ENCODE results near the gene KIAA1217.

Gene KIAA1217

DNA sequence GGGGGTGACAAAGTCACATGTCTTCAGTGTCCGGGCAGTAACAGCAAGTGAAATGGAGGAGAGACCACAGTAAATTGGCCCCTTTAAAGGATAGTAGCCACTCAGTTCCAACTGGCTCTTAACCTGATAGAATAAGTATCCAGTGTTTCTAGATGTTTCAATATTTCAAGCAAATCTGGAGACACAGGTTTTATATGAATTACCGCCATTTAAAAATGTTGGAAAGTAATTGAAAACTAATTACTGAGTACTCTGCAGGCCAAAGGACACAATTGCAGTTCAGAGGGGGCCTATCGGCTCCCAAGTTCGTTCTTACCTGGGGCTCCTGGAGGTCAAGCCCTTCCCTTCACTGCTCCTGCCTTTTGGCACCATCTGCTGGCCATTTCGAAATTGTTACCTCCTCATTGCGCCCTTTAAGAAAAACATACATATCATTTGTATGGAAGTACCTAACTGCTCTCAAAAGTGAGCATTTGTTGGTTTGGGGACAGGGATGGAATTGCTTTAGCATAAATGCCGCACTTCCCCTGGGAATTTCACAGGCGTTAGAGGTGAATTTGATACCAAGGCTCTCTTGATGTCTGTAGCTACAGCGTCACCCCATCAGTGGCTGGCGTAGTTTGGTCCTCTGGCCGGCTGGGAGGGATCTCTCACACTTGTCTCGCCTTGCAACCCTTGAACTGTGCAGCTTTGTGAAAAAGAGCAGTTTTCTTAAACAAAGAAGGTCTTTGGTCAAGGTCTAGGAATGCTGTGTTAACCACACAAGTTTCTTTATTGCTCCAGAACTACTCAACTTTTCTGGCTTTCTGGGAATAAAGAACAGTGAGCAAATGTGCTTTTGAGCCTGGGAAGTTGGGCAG, 294.8 kb downstream of the KIAA1217 start:
- H3K27ac ChIP-seq (ENCODE audit: low read depth, low read length), result no peak overlapping the region
- WGBS, result 69% methylated on average over 12 of the region's 12 CpGs

GRCh38 chr10:24505759-24506158, 296.8 kb downstream of the KIAA1217 start:
- WGBS, result 95% methylated on average over 7 of the region's 7 CpGs
- Histone ChIP-seq H3K9me3 (ENCODE audit: insufficient read depth, low read depth, low read length) (no peaks in the 10 kb centered on the region; the same call in 1 of the 2 replicates), H3K27ac (ENCODE audit: low read depth, low read length) (no peak overlapping the region), H3K4me1 (ENCODE audit: insufficient read depth, low read length) (no peaks in the 10 kb centered on the region), H3K36me3 (ENCODE audit: insufficient read depth, low read length) (peaks cover 9% of the 10 kb centered on the region; the same call in 1 of the 2 replicates), H3K4me3 (ENCODE audit: low read length) (no peak overlapping the region), H3K9ac (ENCODE audit: low read depth, low read length) (no peak overlapping the region), H3K27me3 (ENCODE audit: insufficient read depth, low read length) (no peaks in the 10 kb centered on the region)

More for the DNA sequence above, 294.8 kb downstream of the KIAA1217 start:
- Histone ChIP-seq H3K36me3 (ENCODE audit: insufficient read depth, low read length) (peaks cover 9% of the 10 kb centered on the region; the same call in 1 of the 2 replicates), H3K4me1 (ENCODE audit: insufficient read depth, low read length) (no peaks in the 10 kb centered on the region), H3K9me3 (ENCODE audit: insufficient read depth, low read depth, low read length) (no peaks in the 10 kb centered on the region; the same call in 1 of the 2 replicates), H3K9ac (ENCODE audit: low read depth, low read length) (no peak overlapping the region), H3K4me3 (ENCODE audit: low read length) (no peak overlapping the region), H3K27me3 (ENCODE audit: insufficient read depth, low read length) (no peaks in the 10 kb centered on the region)

GRCh38 chr10:24513155-24513554, 304.2 kb downstream of the KIAA1217 start:
- H3K27ac ChIP-seq (ENCODE audit: low read depth, low read length), result no peak overlapping the region
- H3K4me3 ChIP-seq (ENCODE audit: low read length), result no peak overlapping the region
- H3K36me3 ChIP-seq (ENCODE audit: insufficient read depth, low read length), result peaks cover 8% of the 10 kb centered on the region; the same call in 1 of the 2 replicates
- H3K9me3 ChIP-seq (ENCODE audit: insufficient read depth, low read depth, low read length), result no peaks in the 10 kb centered on the region
- 85% methylated on average over 9 of the region's 9 CpGs for WGBS
- no peaks in the 10 kb centered on the region for H3K27me3 ChIP-seq (ENCODE audit: insufficient read depth, low read length)
- no peak overlapping the region for H3K9ac ChIP-seq (ENCODE audit: low read depth, low read length)
- no peaks in the 10 kb centered on the region for H3K4me1 ChIP-seq (ENCODE audit: insufficient read depth, low read length)

DNA sequence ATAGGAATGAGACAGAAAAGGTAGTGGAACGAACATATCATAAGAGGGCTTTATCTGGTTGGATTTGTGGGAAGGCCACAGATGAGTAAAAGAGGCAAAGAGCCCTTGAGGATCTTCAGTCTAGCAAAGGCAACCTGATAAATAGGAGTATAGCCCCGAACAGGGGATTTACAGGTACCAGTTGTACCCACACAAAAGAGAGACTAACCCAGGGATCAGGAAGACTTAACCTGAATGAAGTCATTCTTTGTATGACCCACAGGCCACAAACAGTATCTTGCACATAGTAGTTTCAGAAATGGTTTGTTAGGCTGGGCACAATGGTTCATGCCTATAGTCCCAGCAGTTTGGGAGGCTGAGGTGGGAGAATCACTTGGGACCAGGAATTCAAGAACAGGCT, 306.5 kb downstream of the KIAA1217 start:
- Histone ChIP-seq H3K36me3 (ENCODE audit: insufficient read depth, low read length) (peaks cover 11% of the 10 kb centered on the region; the same call in 1 of the 2 replicates), H3K9me3 (ENCODE audit: insufficient read depth, low read depth, low read length) (no peaks in the 10 kb centered on the region), H3K9ac (ENCODE audit: low read depth, low read length) (no peak overlapping the region), H3K27me3 (ENCODE audit: insufficient read depth, low read length) (no peaks in the 10 kb centered on the region), H3K4me1 (ENCODE audit: insufficient read depth, low read length) (peaks cover 9% of the 10 kb centered on the region; the same call in 1 of the 2 replicates), H3K27ac (ENCODE audit: low read depth, low read length) (no peak overlapping the region), H3K4me3 (ENCODE audit: low read length) (no peak overlapping the region)
- 91% methylated on average over 2 of the region's 2 CpGs for WGBS

- no peak overlapping the region for H3K27ac ChIP-seq (ENCODE audit: low read depth, low read length)
- no peak overlapping the region for H3K9ac ChIP-seq (ENCODE audit: low read depth, low read length)
- H3K36me3 ChIP-seq (ENCODE audit: insufficient read depth, low read length), result peaks cover 22% of the 10 kb centered on the region
- H3K27me3 ChIP-seq (ENCODE audit: insufficient read depth, low read length), result no peaks in the 10 kb centered on the region
- 91% methylated on average over 7 of the region's 7 CpGs for WGBS
- peaks cover 9% of the 10 kb centered on the region; the same call in 1 of the 2 replicates for H3K4me1 ChIP-seq (ENCODE audit: insufficient read depth, low read length)
- no peak overlapping the region for H3K4me3 ChIP-seq (ENCODE audit: low read length)
- no peaks in the 10 kb centered on the region for H3K9me3 ChIP-seq (ENCODE audit: insufficient read depth, low read depth, low read length)
Measured at GRCh38 chr10:24518411-24518810, 309.5 kb downstream of the KIAA1217 start.

- WGBS, result 24% methylated on average over 9 of the region's 15 CpGs
Measured at GRCh38 chr10:24518981-24519597, 310.2 kb downstream of the KIAA1217 start.

GRCh38 chr10:24519950-24520349, 311.0 kb downstream of the KIAA1217 start:
- H3K9me3 ChIP-seq (ENCODE audit: insufficient read depth, low read depth, low read length), result no peaks in the 10 kb centered on the region
- H3K4me1 ChIP-seq (ENCODE audit: insufficient read depth, low read length), result peaks cover 9% of the 10 kb centered on the region; the same call in 1 of the 2 replicates
- peaks cover 28% of the 10 kb centered on the region for H3K36me3 ChIP-seq (ENCODE audit: insufficient read depth, low read length)
- H3K27me3 ChIP-seq (ENCODE audit: insufficient read depth, low read length), result no peaks in the 10 kb centered on the region
- no peak overlapping the region for H3K27ac ChIP-seq (ENCODE audit: low read depth, low read length)
- no peak overlapping the region for H3K9ac ChIP-seq (ENCODE audit: low read depth, low read length)
- WGBS, result 74% methylated on average over 14 of the region's 14 CpGs
- no peak overlapping the region for H3K4me3 ChIP-seq (ENCODE audit: low read length)

More at GRCh38 chr10:24518981-24519597, 310.2 kb downstream of the KIAA1217 start:
- Histone ChIP-seq H3K27ac (ENCODE audit: low read depth, low read length) (no peak overlapping the region), H3K27me3 (ENCODE audit: insufficient read depth, low read length) (no peaks in the 10 kb centered on the region), H3K9me3 (ENCODE audit: insufficient read depth, low read depth, low read length) (no peaks in the 10 kb centered on the region), H3K4me3 (ENCODE audit: low read length) (no peak overlapping the region), H3K4me1 (ENCODE audit: insufficient read depth, low read length) (peaks cover 9% of the 10 kb centered on the region; the same call in 1 of the 2 replicates), H3K36me3 (ENCODE audit: insufficient read depth, low read length) (peaks cover 24% of the 10 kb centered on the region), H3K9ac (ENCODE audit: low read depth, low read length) (no peak overlapping the region)

- WGBS, result 94% methylated on average over 17 of the region's 17 CpGs
- peaks cover 7% of the 10 kb centered on the region; the same call in 1 of the 2 replicates for H3K4me1 ChIP-seq (ENCODE audit: insufficient read depth, low read length)
- no peak overlapping the region for H3K4me3 ChIP-seq (ENCODE audit: low read length)
- no peaks in the 10 kb centered on the region for H3K27me3 ChIP-seq (ENCODE audit: insufficient read depth, low read length)
- no peak overlapping the region for H3K9ac ChIP-seq (ENCODE audit: low read depth, low read length)
- no peaks in the 10 kb centered on the region for H3K9me3 ChIP-seq (ENCODE audit: insufficient read depth, low read depth, low read length)
- no peak overlapping the region for H3K27ac ChIP-seq (ENCODE audit: low read depth, low read length)
- peaks cover 52% of the 10 kb centered on the region for H3K36me3 ChIP-seq (ENCODE audit: insufficient read depth, low read length)
Measured at GRCh38 chr10:24524314-24524713, 315.4 kb downstream of the KIAA1217 start.

DNA sequence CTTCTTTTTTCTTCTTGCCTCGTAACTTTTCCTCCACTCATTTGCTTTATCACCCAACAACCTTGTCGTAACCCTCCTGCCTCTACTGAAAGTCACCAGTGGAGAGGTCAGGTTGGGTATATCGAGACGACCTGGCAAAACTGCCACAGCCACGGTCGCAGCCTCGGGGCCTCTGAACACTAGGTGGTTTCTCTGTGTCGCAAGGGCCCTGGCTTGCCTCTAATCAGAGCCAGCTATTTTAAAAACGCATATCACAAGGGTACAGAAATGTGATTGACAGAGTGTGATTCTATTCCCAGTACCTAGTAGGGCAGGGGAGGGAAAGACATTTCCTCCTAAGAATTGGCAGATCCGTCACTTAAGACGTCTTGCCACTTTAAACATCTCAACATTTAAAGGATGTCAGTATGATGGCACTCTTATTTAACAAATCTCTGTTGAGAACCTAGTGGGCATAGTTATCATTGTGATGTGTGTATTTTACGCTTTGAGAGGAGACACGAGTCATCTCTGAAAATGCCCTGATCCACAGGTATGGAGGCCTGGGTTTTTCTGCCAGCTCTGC, 317.2 kb downstream of the KIAA1217 start:
- H3K4me3 ChIP-seq (ENCODE audit: low read length), result no peak overlapping the region
- H3K36me3 ChIP-seq (ENCODE audit: insufficient read depth, low read length), result peaks cover 61% of the 10 kb centered on the region
- H3K9ac ChIP-seq (ENCODE audit: low read depth, low read length), result no peak overlapping the region
- no peaks in the 10 kb centered on the region for H3K4me1 ChIP-seq (ENCODE audit: insufficient read depth, low read length)
- no peaks in the 10 kb centered on the region for H3K9me3 ChIP-seq (ENCODE audit: insufficient read depth, low read depth, low read length)
- no peaks in the 10 kb centered on the region for H3K27me3 ChIP-seq (ENCODE audit: insufficient read depth, low read length)
- H3K27ac ChIP-seq (ENCODE audit: low read depth, low read length), result no peak overlapping the region
- WGBS, result 95% methylated on average over 13 of the region's 13 CpGs

DNA sequence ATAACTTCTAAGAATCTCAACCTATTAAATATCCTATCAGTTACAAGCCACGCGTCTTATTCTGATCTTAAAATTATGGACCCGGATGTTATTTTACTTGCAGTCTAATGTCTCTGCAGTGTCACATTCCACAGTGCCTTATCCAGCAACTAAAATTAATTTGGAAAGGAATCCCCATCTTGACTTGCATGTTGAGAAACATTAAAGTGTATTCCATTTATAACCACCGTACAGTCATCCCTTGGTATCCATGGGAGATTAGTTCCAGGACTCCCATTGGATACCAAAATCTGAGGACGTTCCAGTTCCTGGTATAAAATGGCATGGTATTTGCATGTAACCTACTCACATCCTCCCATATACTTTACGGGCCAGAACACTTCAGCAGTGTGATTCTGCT, 320.0 kb downstream of the KIAA1217 start:
- H3K27me3 ChIP-seq (ENCODE audit: insufficient read depth, low read length), result no peaks in the 10 kb centered on the region
- H3K36me3 ChIP-seq (ENCODE audit: insufficient read depth, low read length), result peaks cover 73% of the 10 kb centered on the region
- no peak overlapping the region for H3K4me3 ChIP-seq (ENCODE audit: low read length)
- H3K27ac ChIP-seq (ENCODE audit: low read depth, low read length), result no peak overlapping the region
- 96% methylated on average over 6 of the region's 6 CpGs for WGBS
- H3K9me3 ChIP-seq (ENCODE audit: insufficient read depth, low read depth, low read length), result no peaks in the 10 kb centered on the region
- no peak overlapping the region for H3K9ac ChIP-seq (ENCODE audit: low read depth, low read length)
- H3K4me1 ChIP-seq (ENCODE audit: insufficient read depth, low read length), result no peaks in the 10 kb centered on the region

DNA sequence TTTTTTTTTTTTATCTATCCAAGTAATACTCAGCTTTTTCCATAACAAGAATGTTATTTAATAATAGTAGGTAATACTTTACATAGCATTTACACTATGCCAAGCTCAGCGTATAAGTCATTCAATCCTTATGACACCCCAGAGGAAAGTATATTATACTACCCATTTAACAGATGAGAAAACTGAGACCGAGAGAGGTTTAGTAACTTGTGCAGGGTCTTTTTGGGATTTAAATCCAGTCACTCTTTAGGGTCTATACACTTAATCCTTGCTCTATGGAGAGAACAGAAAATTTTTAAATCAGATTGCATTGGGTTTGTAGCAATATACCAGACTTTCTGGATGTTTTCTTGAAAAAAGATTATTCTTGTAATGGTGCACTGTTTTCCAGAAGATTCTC, 322.5 kb downstream of the KIAA1217 start:
- 100% methylated on average over 1 of the region's 2 CpGs for WGBS
- peaks cover 73% of the 10 kb centered on the region for H3K36me3 ChIP-seq (ENCODE audit: insufficient read depth, low read length)
- no peaks in the 10 kb centered on the region for H3K4me1 ChIP-seq (ENCODE audit: insufficient read depth, low read length)
- H3K27ac ChIP-seq (ENCODE audit: low read depth, low read length), result no peak overlapping the region
- H3K27me3 ChIP-seq (ENCODE audit: insufficient read depth, low read length), result no peaks in the 10 kb centered on the region
- H3K9ac ChIP-seq (ENCODE audit: low read depth, low read length), result no peak overlapping the region
- H3K9me3 ChIP-seq (ENCODE audit: insufficient read depth, low read depth, low read length), result no peaks in the 10 kb centered on the region
- H3K4me3 ChIP-seq (ENCODE audit: low read length), result no peak overlapping the region
